Peyer's patch (tissue), 4 donors: ENCODE results near the gene MAT1A.

Experiments
- CTCF ChIP-seq, 6 experiments: fragments of 450-650 bp in 4 of 6; fragments of 200-600 bp in 2 of 6; sonication (generic) in 1 of 6; IDR thresholded peaks; one replicate each; pipeline ENCODE4 v1.5.1; 2017 to 2019; ENCODE audit warnings: antibody characterized with exemption in 6 of 6, mild to moderate bottlenecking in 3 of 6, moderate library complexity in 1 of 6
- POLR2A ChIP-seq, 2 donors: fragments of 450-650 bp; IDR thresholded peaks; one replicate each; pipeline ENCODE4 v1.5.1; 2017; ENCODE audit warnings: antibody characterized with exemption in 2 of 2, mild to moderate bottlenecking in 2 of 2, moderate library complexity in 2 of 2

- no peak for TF ChIP-seq POLR2A (IDR thresholded peaks at IDR 0.05)
- no peak for TF ChIP-seq CTCF (IDR thresholded peaks at IDR 0.05)
Observed at GRCh38 chr10:80268938-80269588, 20.4 kb downstream of the MAT1A start.
